H1 (cell line): ENCODE results near the gene HMGXB3. TPM values are rescaled to one million over a fixed set of nuclear protein-coding genes. Genes with fewer than 3 reads are reported as not detected.

Experiments used
- CTCF ChIA-PET: fragments of 300-600 bp; sonication (Branson Sonifier 250); formaldehyde crosslinking; loops from one replicate; lab custom pipeline; 2021; ENCODE audit not compliant: partially characterized antibody; lab: Charles Lee
- POLR2A ChIA-PET: fragments of 300-600 bp; sonication (Branson Sonifier 250); formaldehyde crosslinking; loops from one replicate; lab custom pipeline; 2021; ENCODE audit warnings: inconsistent platforms; ENCODE audit not compliant: partially characterized antibody; lab: Charles Lee
- DNase-seq, 2 experiments: peaks; one replicate each; pipeline versions ENCODE4 v3.0.0 to v3.0.0-alpha.2; 2010 to 2022; ENCODE audit warnings: low spot score in 2 of 2, low read depth in 1 of 2, mixed read lengths in 1 of 2
- FAIRE-seq: peaks from 2 replicates; lab custom pipeline; 2011; peaks lifted over from hg19 to GRCh38; lab: Jason Lieb, UNC
- H2AFZ ChIP-seq: 2 replicates; pipeline ENCODE4 v1.8.1; 2012; ENCODE audit warnings: low read length, inconsistent platforms
- H2AK5ac ChIP-seq: 2 replicates; pipeline ENCODE4 v1.6.1; 2013; ENCODE audit warnings: low read depth, low read length
- H2BK120ac ChIP-seq: replicated peaks from 2 replicates; pipeline ENCODE3; 2013; ENCODE audit warnings: low read depth, low read length, inconsistent platforms
- H2BK12ac ChIP-seq: 2 replicates; pipeline ENCODE4 v1.6.1; 2013; ENCODE audit warnings: low read depth, low read length
- H2BK15ac ChIP-seq: 2 replicates; pipeline ENCODE4 v1.6.1; 2013; ENCODE audit warnings: low read length
- H2BK20ac ChIP-seq: 2 replicates; pipeline ENCODE4 v1.6.1; 2013; ENCODE audit warnings: low read length
- H2BK5ac ChIP-seq: 2 replicates; pipeline ENCODE4 v1.6.1; 2013; ENCODE audit warnings: low read depth, low read length
- H3K14ac ChIP-seq: 2 replicates; pipeline ENCODE4 v1.6.1; 2013; ENCODE audit warnings: inconsistent platforms; ENCODE audit not compliant: insufficient read length
- H3K18ac ChIP-seq: 2 replicates; pipeline ENCODE4 v1.6.1; 2013; ENCODE audit warnings: low read length; ENCODE audit errors: extremely low read depth
- H3K23ac ChIP-seq: 2 replicates; pipeline ENCODE4 v1.6.1; 2013; ENCODE audit warnings: inconsistent platforms; ENCODE audit not compliant: insufficient read length
- H3K23me2 ChIP-seq: 2 replicates; pipeline ENCODE4 v1.6.1; 2013; ENCODE audit warnings: low read depth, low read length
- H3K27ac ChIP-seq: 2 replicates; pipeline ENCODE4 v1.6.1; 2011; ENCODE audit warnings: low read depth, low read length, inconsistent platforms
- H3K27me3 ChIP-seq, 4 experiments: replicated peaks in 1 of 4; 1 replicate in 1 of 4; 2 replicates in 3 of 4; pipeline versions ENCODE4 v1.6.1 to v1.8.1; 2011 to 2013; ENCODE audit warnings: low read length in 3 of 4, mild to moderate bottlenecking in 3 of 4, inconsistent platforms in 2 of 4, mixed read lengths in 2 of 4, moderate library complexity in 1 of 4; ENCODE audit not compliant: control insufficient read depth in 3 of 4, insufficient read depth in 3 of 4; ENCODE audit errors: extremely low read depth in 1 of 4
- H3K36me3 ChIP-seq, 4 experiments: 2 replicates each; pipeline versions ENCODE4 v1.6.1 to v1.8.1; 2011 to 2013; ENCODE audit warnings: mild to moderate bottlenecking in 4 of 4, low read length in 3 of 4, moderate library complexity in 2 of 4, control low read depth in 1 of 4, inconsistent platforms in 1 of 4; ENCODE audit not compliant: insufficient read depth in 4 of 4, control insufficient read depth in 2 of 4
- H3K4ac ChIP-seq: replicated peaks from 2 replicates; pipeline ENCODE3; 2013; ENCODE audit warnings: low read length, low read depth, mixed read lengths, inconsistent platforms; ENCODE audit not compliant: insufficient read length
- H3K4me1 ChIP-seq, 4 experiments: replicated peaks in 1 of 4; 1 replicate in 1 of 4; 2 replicates in 3 of 4; pipeline versions ENCODE4 v1.6.1 to v1.8.1; 2011 to 2013; ENCODE audit warnings: low read length in 3 of 4, inconsistent platforms in 2 of 4, mixed read lengths in 1 of 4; ENCODE audit not compliant: insufficient read depth in 4 of 4, control insufficient read depth in 3 of 4
- H3K4me2 ChIP-seq, 2 experiments: 2 replicates each; pipeline versions ENCODE4 v1.6.1 to v1.8.1; 2011 to 2013; ENCODE audit warnings: low read depth in 2 of 2, low read length in 2 of 2, control low read depth in 1 of 2, inconsistent platforms in 1 of 2, mild to moderate bottlenecking in 1 of 2; ENCODE audit not compliant: insufficient read depth in 1 of 2
- H3K4me3 ChIP-seq, 4 experiments: fragments of 200-600, 300-600 bp in 1 of 4; sonication (generic), shearing (Covaris generic), sonication (Bioruptor Twin) in 1 of 4; 2 replicates each; pipeline versions ENCODE4 v1.5.1 to v1.8.1; 2011 to 2016; ENCODE audit warnings: low read length in 4 of 4, low read depth in 3 of 4, control low read depth in 2 of 4, inconsistent platforms in 2 of 4, mild to moderate bottlenecking in 2 of 4, mixed read lengths in 1 of 4, moderate library complexity in 1 of 4; ENCODE audit not compliant: insufficient read depth in 2 of 4; ENCODE audit errors: extremely low read depth in 1 of 4
- H3K56ac ChIP-seq: replicated peaks from 2 replicates; pipeline ENCODE3; 2013; ENCODE audit warnings: low read depth, mild to moderate bottlenecking, mixed read lengths, low read length, inconsistent platforms; ENCODE audit not compliant: insufficient read length
- H3K79me1 ChIP-seq: 2 replicates; pipeline ENCODE4 v1.6.1; 2013; ENCODE audit warnings: low read depth, low read length, control low read depth
- H3K79me2 ChIP-seq, 2 experiments: 2 replicates each; pipeline versions ENCODE4 v1.6.1 to v1.8.1; 2012 to 2013; ENCODE audit warnings: low read length in 2 of 2, mild to moderate bottlenecking in 2 of 2, inconsistent platforms in 1 of 2; ENCODE audit not compliant: insufficient read depth in 2 of 2, control insufficient read depth in 1 of 2
- H3K9ac ChIP-seq, 4 experiments: replicated peaks in 1 of 4; 1 replicate in 1 of 4; 2 replicates in 3 of 4; pipeline versions ENCODE4 v1.6.1 to v1.8.1; 2011 to 2013; ENCODE audit warnings: low read depth in 3 of 4, low read length in 3 of 4, control low read depth in 2 of 4, mild to moderate bottlenecking in 2 of 4, moderate library complexity in 2 of 4, inconsistent platforms in 1 of 4; ENCODE audit errors: extremely low read depth in 1 of 4
- H3K9me3 ChIP-seq, 2 experiments: 2 replicates each; pipeline versions ENCODE4 v1.6.1 to v1.8.1; 2012 to 2013; ENCODE audit warnings: mild to moderate bottlenecking in 2 of 2, moderate library complexity in 2 of 2, control low read depth in 1 of 2, inconsistent platforms in 1 of 2, low read depth in 1 of 2, low read length in 1 of 2, mixed read lengths in 1 of 2; ENCODE audit not compliant: insufficient read depth in 2 of 2
- H4K20me1 ChIP-seq, 2 experiments: replicated peaks in 1 of 2; 2 replicates each; pipeline versions ENCODE3 to v1.8.1; 2011 to 2013; ENCODE audit warnings: inconsistent platforms in 2 of 2, low read length in 2 of 2, mild to moderate bottlenecking in 1 of 2; ENCODE audit not compliant: insufficient read depth in 2 of 2, control insufficient read depth in 1 of 2
- H4K5ac ChIP-seq: 2 replicates; pipeline ENCODE4 v1.6.1; 2013; ENCODE audit warnings: low read length, low read depth, mixed read lengths, inconsistent platforms; ENCODE audit not compliant: insufficient read length
- H4K8ac ChIP-seq: 2 replicates; pipeline ENCODE4 v1.8.0; 2013; ENCODE audit warnings: mild to moderate bottlenecking, moderate library complexity, low read length, inconsistent platforms; ENCODE audit not compliant: insufficient read depth; ENCODE audit errors: extremely low read depth
- H4K91ac ChIP-seq: replicated peaks from 2 replicates; pipeline ENCODE3; 2013; ENCODE audit warnings: low read length, mixed read lengths, inconsistent platforms; ENCODE audit not compliant: insufficient read length
- ASH2L ChIP-seq: fragments of 200-600, 300-600 bp; sonication (generic); IDR thresholded peaks from one replicate; pipeline ENCODE4 v1.7.1; 2017; ENCODE audit warnings: low read length
- CHD2 ChIP-seq: IDR thresholded peaks from 2 replicates; pipeline ENCODE4 v1.6.1; 2012; ENCODE audit warnings: low read length, improper control_type of control experiment
- EGR1 ChIP-seq: IDR thresholded peaks from 2 replicates; pipeline ENCODE4 v1.6.1; 2011; ENCODE audit warnings: low read depth, low read length, borderline replicate concordance
- HDAC6 ChIP-seq: IDR thresholded peaks from one replicate; pipeline ENCODE4 v1.7.1; 2012; ENCODE audit warnings: low read depth, mild to moderate bottlenecking, inconsistent platforms, low read length, moderate library complexity
- KDM1A ChIP-seq: fragments of 200-600, 300-600 bp; sonication (generic); IDR thresholded peaks from 2 replicates; pipeline ENCODE4 v1.7.1; 2016; ENCODE audit warnings: mild to moderate bottlenecking, low read length, borderline replicate concordance
- KDM4A ChIP-seq: IDR thresholded peaks from one replicate; pipeline ENCODE4 v1.7.1; 2012; ENCODE audit warnings: low read depth, mild to moderate bottlenecking, moderate library complexity, low read length, inconsistent platforms; ENCODE audit not compliant: severe bottlenecking
- KDM5A ChIP-seq: fragments of 200-600 bp; IDR thresholded peaks from 2 replicates; pipeline ENCODE4 v1.7.1; 2012; ENCODE audit warnings: mild to moderate bottlenecking, low read length, inconsistent platforms, mixed read lengths
- POLR2AphosphoS5 ChIP-seq: IDR thresholded peaks from 2 replicates; pipeline ENCODE4 v1.6.1; 2011; ENCODE audit warnings: low read depth, low read length
- RXRA ChIP-seq: IDR thresholded peaks from 2 replicates; pipeline ENCODE4 v1.6.1; 2011; ENCODE audit warnings: low read depth, mild to moderate bottlenecking, low read length, moderate library complexity; ENCODE audit not compliant: insufficient read depth
- SIRT6 ChIP-seq: IDR thresholded peaks from one replicate; pipeline ENCODE4 v1.7.1; 2012; ENCODE audit warnings: low read length, inconsistent platforms
- SP1 ChIP-seq: IDR thresholded peaks from 2 replicates; pipeline ENCODE4 v1.6.1; 2011; ENCODE audit warnings: low read depth, low read length
- SP2 ChIP-seq: IDR thresholded peaks from 2 replicates; pipeline ENCODE4 v1.6.1; 2012; ENCODE audit warnings: mild to moderate bottlenecking, low read length, inconsistent platforms
- YY1 ChIP-seq: IDR thresholded peaks from 2 replicates; pipeline ENCODE4 v1.6.1; 2011; ENCODE audit warnings: low read depth, mild to moderate bottlenecking, low read length
- WGBS, 2 experiments: shearing (Covaris generic) in 1 of 2; methylation state at CpG; one replicate each; pipeline versions ENCODE4 v1.1.6 to v1.1.7; 2013 to 2015; ENCODE audit warnings: low lambda C conversion rate in 2 of 2, mixed read lengths in 2 of 2, inconsistent platforms in 1 of 2, low coverage in 1 of 2, missing lambda C conversion rate in 1 of 2; ENCODE audit not compliant: insufficient replicate concordance in 2 of 2, insufficient coverage in 1 of 2, insufficient read length in 1 of 2; ENCODE audit errors: extremely low coverage in 1 of 2, missing lambda C conversion rate in 1 of 2; 5-methylcytosine and 5-hydroxymethylcytosine counted together
- polyA plus RNA-seq, 7 experiments: library from polyadenylated mRNA; depleted of rRNA in 3 of 7; stranded (reverse) in 5 of 7; unstranded in 2 of 7; fragments of >200 nt in 5 of 7; fragments of 200-250 nt in 2 of 7; gene quantifications; 1 replicate in 5 of 7; 2 replicates in 1 of 7; 4 replicates in 1 of 7; pipeline versions ENCODE4 v1.2.1 to v1.2.3, GENCODE V29; 2011 to 2013; ENCODE audit warnings: missing spikeins in 2 of 7, mixed read lengths in 2 of 7
- total RNA-seq: library from RNA; stranded (reverse); fragmentation: NEBNext Ultra II Directional; extraction: Animal tissue kit (Norgen Biotek cat#: 25700); gene quantifications from 2 replicates; pipeline ENCODE4 v1.2.1, GENCODE V29; 2021
- TF ChIP-seq, protein P1 (sequence below): IDR thresholded peaks from 2 replicates; pipeline ENCODE4 v1.6.1; 2012; ENCODE audit warnings: inconsistent platforms

The HMGXB3 gene
- total and polyA plus RNA-seq, 2 of the 8 experiments (the other 6 are each of a cell fraction or from before 2014, with no cell fraction given): 26.8 to 28.0 TPM

GRCh38 chr5:150063638-150064037 is 63.1 kb downstream of the HMGXB3 start:
- Histone ChIP-seq H3K79me2 (no peaks in the 10 kb centered on the region), H3K4me1 (peaks cover 0 to 11% (median 0%) of the 10 kb centered on the region in 4 experiments; a peak in 2 of 7 replicates), H3K79me1 (no peaks in the 10 kb centered on the region), H4K91ac (no peak overlapping the region), H3K9me3 (no peaks in the 10 kb centered on the region), H2BK120ac (no peak overlapping the region), H2BK12ac (no peak overlapping the region), H3K4ac (no peak overlapping the region), H3K18ac (no peak overlapping the region), H4K5ac (no peak overlapping the region), H2BK20ac (no peak overlapping the region), H2AFZ (no peak overlapping the region), H3K23me2 (no peaks in the 10 kb centered on the region), H4K20me1 (no peaks in the 10 kb centered on the region), H2BK5ac (no peak overlapping the region), H4K8ac (no peak overlapping the region), H3K56ac (no peak overlapping the region), H2BK15ac (no peak overlapping the region), H3K23ac (no peak overlapping the region), H3K27ac (no peak overlapping the region), H3K36me3 (no peaks in the 10 kb centered on the region), H3K4me3 (no peak overlapping the region), H3K9ac (no peak overlapping the region), H2AK5ac (no peak overlapping the region), H3K4me2 (no peak overlapping the region), H3K27me3 (peaks cover 0 to 2% (median 0%) of the 10 kb centered on the region in 4 experiments; a peak in 2 of 7 replicates), H3K14ac (no peak overlapping the region)
- DNase-seq: no peak
- ChIA-PET CTCF (interaction anchor here (0.7 to 3.4 kb wide), 7 partner anchors 11 to 208 kb away, joined by 3 to 17 read pairs (median 6); no protein-coding TSS in a partner anchor), POLR2A (interaction anchor here (1.2 kb wide), 1 partner anchor 370 kb away, joined by 3 read pairs; no protein-coding TSS in a partner anchor)
- TF ChIP-seq SP2 (no peak), CHD2 (no peak), ASH2L (no peak), KDM1A (no peak), KDM4A (no peak), SP1 (no peak), KDM5A (no peak), POLR2AphosphoS5 (no peak), EGR1 (no peak), YY1 (no peak), HDAC6 (no peak), SIRT6 (no peak), RXRA (no peak)
- TF ChIP-seq, protein P1, sequence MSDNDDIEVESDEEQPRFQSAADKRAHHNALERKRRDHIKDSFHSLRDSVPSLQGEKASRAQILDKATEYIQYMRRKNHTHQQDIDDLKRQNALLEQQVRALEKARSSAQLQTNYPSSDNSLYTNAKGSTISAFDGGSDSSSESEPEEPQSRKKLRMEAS: no peak
- WGBS, 2 experiments: 86% methylated on average over 5 of the region's 5 CpGs; no CpG with 5 or more reads in 1 of the 2 experiments
- no peak for FAIRE-seq
